ENCODE measurements around the gene COL6A2. TPM values are rescaled to one million over a fixed set of nuclear protein-coding genes. Genes with fewer than 3 reads are reported as not detected.

The COL6A2 gene
- total RNA-seq, 1 donor from 2014 or later, result 373 TPM

GRCh38 chr21:46121286-46122221 is 23.6 kb downstream of the COL6A2 start:
- DNase-seq (ENCODE audit: low read depth), result no peak
- no peaks in the 10 kb centered on the region for H3K27me3 ChIP-seq (ENCODE audit: control insufficient read depth, insufficient read depth, low read length)
- no peak for TF ChIP-seq CTCF (IDR thresholded peaks at IDR 0.05; ENCODE audit: insufficient read depth, low read length, poor library complexity, severe bottlenecking)
- H3K36me3 ChIP-seq (ENCODE audit: control insufficient read depth, insufficient read depth, low read length), result peaks cover 1% of the 10 kb centered on the region
- H3K4me3 ChIP-seq (ENCODE audit: low read depth, low read length), result no peak overlapping the region

- peaks cover 1% of the 10 kb centered on the region for H3K36me3 ChIP-seq (ENCODE audit: control insufficient read depth, insufficient read depth, low read length)
- H3K4me3 ChIP-seq (ENCODE audit: low read depth, low read length), result no peak overlapping the region
- no peak for TF ChIP-seq CTCF (IDR thresholded peaks at IDR 0.05; ENCODE audit: insufficient read depth, low read length, poor library complexity, severe bottlenecking)
- H3K27me3 ChIP-seq (ENCODE audit: control insufficient read depth, insufficient read depth, low read length), result no peaks in the 10 kb centered on the region
- DNase-seq (ENCODE audit: low read depth), result no peak
These were observed 24.3 kb downstream of the COL6A2 start for GRCh38 chr21:46122237-46122671.

- Histone ChIP-seq H3K4me3 (ENCODE audit: low read depth, low read length) (no peak overlapping the region), H3K27me3 (ENCODE audit: control insufficient read depth, insufficient read depth, low read length) (no peaks in the 10 kb centered on the region), H3K36me3 (ENCODE audit: control insufficient read depth, insufficient read depth, low read length) (peaks cover 1% of the 10 kb centered on the region)
- TF ChIP-seq CTCF (IDR thresholded peaks at IDR 0.05; ENCODE audit: insufficient read depth, low read length, poor library complexity, severe bottlenecking), result no peak
- no peak for DNase-seq (ENCODE audit: low read depth)
These were observed 25.1 kb downstream of the COL6A2 start for GRCh38 chr21:46122758-46123683.

GRCh38 chr21:46124083-46124925 is 26.4 kb downstream of the COL6A2 start:
- Histone ChIP-seq H3K27me3 (ENCODE audit: control insufficient read depth, insufficient read depth, low read length) (no peaks in the 10 kb centered on the region), H3K36me3 (ENCODE audit: control insufficient read depth, insufficient read depth, low read length) (peaks cover 1% of the 10 kb centered on the region), H3K4me3 (ENCODE audit: low read depth, low read length) (no peak overlapping the region)
- DNase-seq (ENCODE audit: low read depth), result no peak
- no peak for TF ChIP-seq CTCF (IDR thresholded peaks at IDR 0.05; ENCODE audit: insufficient read depth, low read length, poor library complexity, severe bottlenecking)

Measured in kidney epithelial cell (primary cell).